ENCODE data around the gene DNAJB11.

DNA sequence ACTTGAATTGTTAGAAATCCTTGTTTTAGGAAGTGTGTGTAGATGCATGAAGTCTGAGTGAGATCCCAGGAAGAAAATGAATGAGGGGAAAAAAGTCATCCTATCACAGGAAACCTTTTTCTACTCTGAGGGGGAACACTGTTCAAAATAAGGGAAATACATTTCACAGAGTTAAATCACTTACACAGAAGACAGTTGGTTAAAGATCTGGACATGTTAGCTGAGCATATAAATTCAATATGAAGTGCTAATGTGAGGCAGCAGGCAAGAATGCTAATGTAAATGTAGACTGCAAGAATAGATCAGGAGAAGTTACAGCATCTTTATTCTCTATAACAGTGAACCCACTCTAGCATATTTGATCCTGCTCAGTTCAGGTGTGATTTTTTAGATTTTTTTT, 5.9 kb upstream of the DNAJB11 start:
- TF ChIP-seq, protein P1, sequence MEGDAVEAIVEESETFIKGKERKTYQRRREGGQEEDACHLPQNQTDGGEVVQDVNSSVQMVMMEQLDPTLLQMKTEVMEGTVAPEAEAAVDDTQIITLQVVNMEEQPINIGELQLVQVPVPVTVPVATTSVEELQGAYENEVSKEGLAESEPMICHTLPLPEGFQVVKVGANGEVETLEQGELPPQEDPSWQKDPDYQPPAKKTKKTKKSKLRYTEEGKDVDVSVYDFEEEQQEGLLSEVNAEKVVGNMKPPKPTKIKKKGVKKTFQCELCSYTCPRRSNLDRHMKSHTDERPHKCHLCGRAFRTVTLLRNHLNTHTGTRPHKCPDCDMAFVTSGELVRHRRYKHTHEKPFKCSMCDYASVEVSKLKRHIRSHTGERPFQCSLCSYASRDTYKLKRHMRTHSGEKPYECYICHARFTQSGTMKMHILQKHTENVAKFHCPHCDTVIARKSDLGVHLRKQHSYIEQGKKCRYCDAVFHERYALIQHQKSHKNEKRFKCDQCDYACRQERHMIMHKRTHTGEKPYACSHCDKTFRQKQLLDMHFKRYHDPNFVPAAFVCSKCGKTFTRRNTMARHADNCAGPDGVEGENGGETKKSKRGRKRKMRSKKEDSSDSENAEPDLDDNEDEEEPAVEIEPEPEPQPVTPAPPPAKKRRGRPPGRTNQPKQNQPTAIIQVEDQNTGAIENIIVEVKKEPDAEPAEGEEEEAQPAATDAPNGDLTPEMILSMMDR (IDR thresholded peaks at IDR 0.05) = no peak
- no peak for TF ChIP-seq POLR2AphosphoS5 (IDR thresholded peaks at IDR 0.05; ENCODE audit: low read depth, low read length)
